ENCODE data around the gene SMG6.

SMG6 gene

GRCh38 chr17:2312736-2313135 lies 9.2 kb upstream of the SMG6 start:
- no peak overlapping the region for H3K4me3 ChIP-seq (ENCODE audit: low read depth, low read length)
- no peak for DNase-seq
- H3K9me3 ChIP-seq (ENCODE audit: severe bottlenecking), result no peaks in the 10 kb centered on the region
- no peak overlapping the region for H3K27ac ChIP-seq
- no peaks in the 10 kb centered on the region for H3K36me3 ChIP-seq
- no peak for TF ChIP-seq CTCF (IDR thresholded peaks at IDR 0.05; ENCODE audit: low read depth, low read length)
- H3K27me3 ChIP-seq (ENCODE audit: insufficient read depth, low read depth, severe bottlenecking), result no peaks in the 10 kb centered on the region

- no peak for TF ChIP-seq CTCF (IDR thresholded peaks at IDR 0.05; ENCODE audit: low read depth, low read length)
- DNase-seq, result no peak
- H3K27me3 ChIP-seq (ENCODE audit: insufficient read depth, low read depth, severe bottlenecking), result no peaks in the 10 kb centered on the region
- H3K4me3 ChIP-seq (ENCODE audit: low read depth, low read length), result no peak overlapping the region
- H3K36me3 ChIP-seq, result no peaks in the 10 kb centered on the region; the same call in 1 of the 2 replicates
- no peaks in the 10 kb centered on the region for H3K9me3 ChIP-seq (ENCODE audit: severe bottlenecking)
- H3K27ac ChIP-seq, result no peak overlapping the region
These were observed 6.0 kb upstream of the SMG6 start for GRCh38 chr17:2309338-2310154.

GRCh38 chr17:2304931-2305330 lies 1.3 kb upstream of the SMG6 start:
- no peaks in the 10 kb centered on the region for H3K27me3 ChIP-seq (ENCODE audit: insufficient read depth, low read depth, severe bottlenecking)
- peaks cover 12% of the 10 kb centered on the region for H3K36me3 ChIP-seq
- no peak for TF ChIP-seq CTCF (IDR thresholded peaks at IDR 0.05; ENCODE audit: low read depth, low read length)
- no peak for DNase-seq
- no peaks in the 10 kb centered on the region for H3K9me3 ChIP-seq (ENCODE audit: severe bottlenecking)
- no peak overlapping the region for H3K4me3 ChIP-seq (ENCODE audit: low read depth, low read length)
- no peak overlapping the region for H3K27ac ChIP-seq

GRCh38 chr17:2302778-2303203 lies 794 bp downstream of the SMG6 start:
- Histone ChIP-seq H3K9me3 (ENCODE audit: severe bottlenecking) (no peaks in the 10 kb centered on the region), H3K27me3 (ENCODE audit: insufficient read depth, low read depth, severe bottlenecking) (no peaks in the 10 kb centered on the region), H3K36me3 (peaks cover 30% of the 10 kb centered on the region), H3K4me3 (ENCODE audit: low read depth, low read length) (peak overlapping the region; percentile 88), H3K27ac (peak overlapping the region; percentile 95)
- no peak for TF ChIP-seq CTCF (IDR thresholded peaks at IDR 0.05; ENCODE audit: low read depth, low read length)
- DNase-seq, result no peak

GRCh38 chr17:2299756-2300155 lies 3.8 kb downstream of the SMG6 start:
- H3K27me3 ChIP-seq (ENCODE audit: insufficient read depth, low read depth, severe bottlenecking), result no peaks in the 10 kb centered on the region
- H3K9me3 ChIP-seq (ENCODE audit: severe bottlenecking), result no peaks in the 10 kb centered on the region
- TF ChIP-seq CTCF (IDR thresholded peaks at IDR 0.05; ENCODE audit: low read depth, low read length), result no peak
- H3K27ac ChIP-seq, result no peak overlapping the region
- DNase-seq, result no peak
- H3K4me3 ChIP-seq (ENCODE audit: low read depth, low read length), result no peak overlapping the region
- H3K36me3 ChIP-seq, result peaks cover 57% of the 10 kb centered on the region

GRCh38 chr17:2299136-2299535 lies 4.4 kb downstream of the SMG6 start:
- Histone ChIP-seq H3K27ac (no peak overlapping the region), H3K27me3 (ENCODE audit: insufficient read depth, low read depth, severe bottlenecking) (no peaks in the 10 kb centered on the region), H3K9me3 (ENCODE audit: severe bottlenecking) (no peaks in the 10 kb centered on the region), H3K4me3 (ENCODE audit: low read depth, low read length) (no peak overlapping the region), H3K36me3 (peaks cover 62% of the 10 kb centered on the region)
- DNase-seq, result no peak
- TF ChIP-seq CTCF (IDR thresholded peaks at IDR 0.05; ENCODE audit: low read depth, low read length), result no peak
